GM19438 (cell line): ENCODE measurements around the gene CACNA1B.

Experiments
- ATAC-seq: cut with Tn5 transposase; IDR thresholded peaks from one replicate; pipeline ENCODE4 v1.9.1; 2021; ENCODE audit warnings: low read depth; ENCODE audit not compliant: unreplicated experiment

Gene CACNA1B

DNA sequence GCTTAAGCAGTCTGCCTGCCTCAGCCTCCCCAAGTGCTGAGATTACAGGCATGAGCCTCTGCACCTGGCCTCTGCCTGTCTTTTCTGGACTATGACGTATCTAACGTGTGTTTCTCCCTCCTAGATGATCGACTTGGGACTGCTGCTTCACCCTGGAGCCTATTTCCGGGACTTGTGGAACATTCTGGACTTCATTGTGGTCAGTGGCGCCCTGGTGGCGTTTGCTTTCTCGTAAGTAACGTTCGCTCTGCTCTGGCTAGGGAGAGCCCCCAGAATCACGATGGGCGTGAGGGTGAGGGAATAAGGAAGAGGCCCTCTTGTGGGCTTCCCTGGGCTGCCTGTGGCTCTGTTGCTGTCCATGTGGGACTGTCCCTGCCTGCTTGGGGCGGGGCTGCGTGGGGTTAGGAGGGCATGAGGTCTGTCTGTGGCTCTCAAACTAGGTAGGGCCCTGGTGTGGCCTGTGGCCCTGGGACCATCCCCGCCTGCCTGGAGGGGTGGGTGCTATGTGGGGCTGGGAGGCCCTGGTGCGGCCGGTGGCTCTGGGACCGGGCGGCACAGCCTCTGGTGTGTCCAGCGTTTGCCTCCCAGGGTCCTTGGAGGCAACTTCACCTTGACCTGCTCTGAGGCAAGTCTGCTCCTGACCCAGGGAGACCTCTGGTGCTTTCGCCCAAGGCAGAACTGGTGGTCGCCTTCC lies 171.7 kb downstream of the CACNA1B start:
- no peak for ATAC-seq

DNA sequence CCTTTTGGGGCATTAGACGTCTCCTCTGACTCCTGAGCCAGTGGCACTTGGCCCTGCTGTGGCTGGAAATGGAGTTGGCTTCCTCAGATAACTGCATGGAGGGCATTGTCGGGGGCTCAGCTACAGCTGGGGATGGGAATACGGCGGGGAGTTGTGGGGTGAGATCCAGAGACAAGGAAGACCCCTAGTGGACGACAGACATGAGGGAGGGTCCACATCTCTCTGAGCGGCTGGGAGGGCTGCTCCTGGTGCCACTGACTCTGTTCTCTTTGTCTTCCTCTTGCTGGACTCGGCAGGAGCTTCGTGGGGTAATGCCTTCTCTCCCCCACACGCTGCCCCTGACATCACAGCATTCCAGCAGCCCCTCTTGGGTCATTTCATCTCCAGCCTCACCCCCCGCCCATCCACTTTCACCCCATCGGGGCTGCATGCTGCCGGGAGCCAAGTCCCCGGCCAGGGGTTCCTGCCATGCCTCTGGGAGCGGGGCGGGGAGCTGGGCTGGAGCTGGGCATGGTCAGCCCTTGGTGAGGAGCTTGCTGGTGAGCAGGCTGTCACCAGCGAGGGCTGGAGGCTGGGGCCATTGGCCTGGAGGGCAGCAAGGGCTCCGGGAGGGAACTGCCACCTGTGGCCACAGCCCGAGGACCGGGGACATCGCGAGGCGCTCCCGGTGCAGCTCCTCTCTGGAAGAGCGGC lies 172.3 kb downstream of the CACNA1B start:
- ATAC-seq, result no peak

DNA sequence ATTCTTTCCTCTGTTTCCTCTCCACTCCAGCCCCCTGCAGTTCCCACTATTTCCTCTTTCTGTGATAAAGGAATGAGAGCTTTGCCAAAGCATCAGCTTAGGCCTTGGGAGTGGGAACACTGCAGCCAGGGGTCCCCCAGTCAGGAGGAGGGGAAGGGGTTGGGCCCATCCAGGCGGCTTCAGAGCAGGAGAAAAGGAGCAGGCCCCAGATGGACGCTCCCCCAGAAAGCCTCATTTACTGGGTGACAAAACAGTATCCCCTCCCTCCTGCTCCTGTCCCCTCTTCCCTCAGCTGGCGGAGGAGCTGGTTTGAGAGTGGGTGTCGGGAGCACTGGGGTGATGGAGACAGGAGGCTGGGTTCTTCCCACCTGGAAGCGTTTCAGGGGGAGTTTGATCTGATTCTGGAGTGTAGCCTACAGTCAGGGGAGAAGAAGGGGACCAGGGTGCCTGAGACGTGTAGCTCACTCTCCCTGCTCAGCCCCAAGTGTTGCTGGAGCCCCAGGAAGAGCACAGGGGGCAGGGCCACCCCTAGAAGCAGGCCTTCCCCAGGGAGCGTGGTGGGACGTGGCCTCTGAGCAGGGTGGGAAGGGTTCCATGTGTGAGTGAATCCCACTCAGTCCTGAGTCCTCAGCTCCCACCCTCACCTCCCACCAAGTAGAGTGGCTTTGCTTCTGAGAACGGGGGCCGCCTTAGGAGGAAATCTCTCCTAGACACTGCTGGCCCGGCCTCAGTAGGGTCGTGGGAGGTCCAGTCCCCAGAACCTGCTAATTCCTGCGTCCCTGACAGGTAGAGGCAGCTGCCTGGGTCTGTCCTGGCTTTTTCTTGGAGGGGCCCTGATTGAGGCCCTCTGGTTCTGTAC lies 173.1 kb downstream of the CACNA1B start:
- ATAC-seq, result no peak

DNA sequence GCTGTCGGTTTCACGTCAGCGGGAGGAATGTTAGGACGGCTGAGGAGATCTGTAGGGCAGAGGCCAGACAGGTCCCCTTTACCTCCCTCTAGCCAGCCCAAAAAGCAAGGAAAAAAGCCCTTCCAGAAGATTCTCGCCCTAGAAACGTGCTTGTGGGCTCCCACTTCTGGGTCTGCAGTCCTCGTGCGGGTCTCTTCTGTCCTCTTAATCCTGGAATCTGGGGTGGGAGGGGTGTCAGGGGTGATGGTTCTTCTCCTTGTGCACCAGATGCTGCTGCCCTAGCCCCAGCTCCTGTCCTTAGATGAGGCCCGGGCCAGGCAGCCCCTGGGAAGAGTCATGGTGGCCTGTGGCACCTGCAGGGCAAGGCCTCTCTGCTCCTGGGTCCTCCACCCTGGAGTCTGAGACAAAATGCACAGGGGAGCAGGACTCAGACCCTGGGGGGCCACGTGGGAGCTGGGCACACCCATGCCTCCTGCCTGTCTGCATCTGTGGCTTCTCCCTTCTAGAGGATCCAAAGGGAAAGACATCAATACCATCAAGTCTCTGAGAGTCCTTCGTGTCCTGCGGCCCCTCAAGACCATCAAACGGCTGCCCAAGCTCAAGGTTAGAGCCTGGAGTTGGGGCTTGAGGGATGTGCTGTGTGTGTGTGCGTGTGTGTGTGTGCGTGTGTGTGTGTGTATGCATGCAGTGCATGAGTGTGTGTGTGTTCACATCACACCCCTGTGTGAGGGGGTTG lies 174.2 kb downstream of the CACNA1B start:
- ATAC-seq, result no peak

DNA sequence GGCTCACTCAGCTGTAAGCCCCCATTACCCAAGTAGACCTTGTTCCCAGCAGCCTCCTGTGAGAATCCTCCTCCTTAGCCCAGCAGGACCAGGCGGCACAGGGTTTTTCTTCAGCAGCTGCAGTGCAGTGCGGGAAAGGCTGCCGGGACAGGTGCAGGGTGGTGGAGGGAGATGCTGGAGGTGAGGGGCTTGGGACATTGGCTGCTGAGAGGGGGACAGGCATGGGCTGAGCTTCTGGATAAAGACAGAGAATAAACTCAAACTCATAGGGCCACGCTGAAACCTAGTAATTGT lies 174.7 kb downstream of the CACNA1B start:
- ATAC-seq, result no peak

DNA sequence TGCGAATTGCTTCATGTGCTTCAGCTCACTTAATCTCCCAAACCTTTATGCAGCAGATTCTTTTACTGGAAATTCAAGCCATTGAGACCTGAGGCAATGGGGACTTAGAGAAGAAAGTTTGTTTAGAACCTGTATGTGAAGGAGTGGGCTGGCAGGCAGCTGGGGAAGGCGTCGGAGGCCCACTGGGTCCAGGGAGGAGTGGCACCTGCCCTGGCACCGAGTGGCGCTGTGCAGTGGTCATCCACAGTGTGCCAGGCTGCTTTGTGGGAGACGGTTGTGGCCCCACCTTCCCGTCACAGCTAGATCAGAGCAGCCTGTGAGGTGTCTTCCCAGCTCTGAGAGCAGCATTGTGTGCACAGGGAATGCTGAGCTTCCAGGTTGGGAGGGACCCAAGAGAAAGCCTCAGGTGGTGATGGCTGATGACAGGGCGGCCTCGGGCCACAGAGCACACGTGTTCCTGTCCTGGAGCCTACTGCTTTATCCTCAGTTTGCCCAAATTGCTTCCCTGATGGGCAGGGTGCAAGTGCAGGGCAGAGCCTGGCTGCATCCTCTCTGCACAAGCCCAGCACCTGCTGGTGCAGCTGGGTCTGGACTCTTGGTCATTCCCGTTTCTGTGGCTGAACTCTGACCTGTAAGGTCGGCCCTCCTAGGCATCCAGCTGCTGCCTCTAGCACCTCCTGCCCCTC lies 175.2 kb downstream of the CACNA1B start:
- no peak for ATAC-seq

DNA sequence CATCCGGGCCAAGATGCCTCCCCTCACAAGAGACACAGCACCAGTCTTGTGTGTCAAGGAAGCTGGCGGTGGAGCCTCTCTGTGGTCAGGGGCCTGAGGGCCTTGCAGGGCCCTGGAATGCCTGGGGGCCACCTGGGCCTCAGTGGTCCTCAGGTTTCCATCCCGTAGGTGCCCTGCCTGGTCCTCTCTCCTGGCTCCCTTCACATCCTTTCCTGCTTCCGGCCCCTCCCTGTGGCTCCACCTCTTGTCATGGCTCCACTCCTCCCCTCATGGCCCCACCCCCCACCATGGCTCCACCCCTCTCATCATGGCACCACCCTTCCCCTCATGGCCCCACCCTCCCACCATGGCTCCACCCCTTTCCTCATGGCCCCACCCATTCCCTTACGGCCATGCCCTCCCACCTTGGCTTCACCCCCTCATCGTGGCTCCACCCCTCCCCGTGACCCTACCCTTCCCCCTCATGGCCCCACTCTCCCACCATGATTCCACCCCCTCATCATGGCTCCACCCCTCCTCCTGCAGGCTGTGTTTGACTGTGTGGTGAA lies 175.8 kb downstream of the CACNA1B start:
- no peak for ATAC-seq

DNA sequence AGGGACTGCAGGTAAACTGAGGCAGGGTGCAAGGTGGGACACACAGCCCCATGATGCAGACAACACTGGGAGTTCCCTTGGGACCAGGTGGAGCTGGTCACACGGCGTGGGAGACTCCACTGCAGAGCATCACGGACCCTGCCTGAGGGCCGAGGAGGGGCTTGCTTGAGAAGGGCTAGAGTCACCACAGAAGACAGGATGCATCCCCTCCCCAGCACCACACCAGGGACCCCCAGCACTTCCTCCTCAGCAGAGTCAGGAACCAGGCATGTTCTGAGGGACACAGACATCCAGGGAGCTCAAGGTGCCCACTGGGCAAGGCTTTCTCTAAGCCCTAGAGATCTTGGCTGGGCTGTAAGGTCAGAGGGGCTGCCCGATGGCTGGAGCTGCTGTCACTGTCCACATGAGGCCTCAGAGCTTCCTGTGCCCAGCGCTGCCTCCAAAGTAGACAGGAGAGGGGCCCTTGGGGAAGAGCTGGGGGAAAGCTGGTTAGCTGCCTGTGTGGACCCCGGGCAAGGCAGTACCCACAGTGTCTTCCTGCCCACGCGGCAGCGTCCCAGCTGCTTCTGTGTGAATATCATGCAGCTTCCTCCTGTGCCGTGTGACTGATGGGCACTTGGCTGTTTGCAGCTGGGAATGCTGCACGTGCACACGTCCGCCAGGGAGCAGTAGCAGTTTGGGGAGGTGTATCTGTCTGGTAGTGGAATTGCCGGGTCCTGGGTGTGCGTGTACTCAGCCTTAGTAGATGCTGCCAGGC lies 176.6 kb downstream of the CACNA1B start:
- ATAC-seq, result no peak

DNA sequence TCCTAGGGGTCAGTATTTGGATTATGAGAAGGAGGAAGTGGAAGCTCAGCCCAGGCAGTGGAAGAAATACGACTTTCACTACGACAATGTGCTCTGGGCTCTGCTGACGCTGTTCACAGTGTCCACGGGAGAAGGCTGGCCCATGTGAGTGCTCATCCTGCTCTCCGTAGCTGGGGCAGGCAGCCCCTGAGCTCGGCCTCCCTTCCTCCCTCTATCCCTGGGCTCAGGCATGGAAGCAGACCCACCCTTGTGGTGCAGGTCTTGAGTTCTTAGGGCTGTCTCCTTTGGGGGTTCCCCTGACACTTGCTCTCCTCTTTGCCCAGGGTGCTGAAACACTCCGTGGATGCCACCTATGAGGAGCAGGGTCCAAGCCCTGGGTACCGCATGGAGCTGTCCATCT lies 180.1 kb downstream of the CACNA1B start:
- ATAC-seq, result no peak

DNA sequence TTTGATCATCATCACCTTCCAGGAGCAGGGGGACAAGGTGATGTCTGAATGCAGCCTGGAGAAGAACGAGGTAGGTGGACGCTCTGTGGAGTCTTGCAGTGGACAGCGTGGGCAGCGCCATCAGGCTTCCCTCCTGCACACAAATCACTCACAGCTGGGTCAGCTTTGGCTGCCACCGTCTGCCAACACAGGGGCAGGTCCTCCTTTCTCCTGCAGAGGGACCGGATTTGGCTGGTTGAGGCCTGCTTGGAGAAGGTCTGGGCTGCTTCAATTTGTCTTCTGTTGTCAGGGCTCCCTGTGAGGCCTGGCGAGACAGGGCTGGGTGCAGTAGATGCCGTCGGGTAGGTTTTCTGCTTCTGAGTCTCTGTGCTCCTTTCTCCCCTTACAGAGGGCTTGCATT lies 180.6 kb downstream of the CACNA1B start:
- ATAC-seq, result no peak

DNA sequence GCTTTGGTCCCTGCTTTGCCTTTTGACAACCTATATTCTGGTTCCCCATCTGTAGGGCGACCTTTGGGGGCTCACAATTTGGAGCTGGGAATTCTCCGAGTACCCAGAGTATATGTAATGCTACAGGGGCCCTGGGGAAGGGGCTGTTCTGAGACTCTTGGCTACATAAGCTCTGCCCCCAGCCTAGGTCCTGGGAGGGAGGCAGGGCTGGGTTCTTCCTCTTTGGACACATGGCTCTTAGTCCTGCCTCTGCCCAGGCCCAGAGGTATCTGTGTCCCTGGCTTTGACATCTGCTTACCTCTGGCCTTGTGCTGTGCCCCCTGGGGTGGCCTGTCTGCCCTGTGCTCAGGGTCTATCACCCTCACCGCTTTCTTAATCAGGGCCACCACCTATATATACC lies 181.6 kb downstream of the CACNA1B start:
- no peak for ATAC-seq

DNA sequence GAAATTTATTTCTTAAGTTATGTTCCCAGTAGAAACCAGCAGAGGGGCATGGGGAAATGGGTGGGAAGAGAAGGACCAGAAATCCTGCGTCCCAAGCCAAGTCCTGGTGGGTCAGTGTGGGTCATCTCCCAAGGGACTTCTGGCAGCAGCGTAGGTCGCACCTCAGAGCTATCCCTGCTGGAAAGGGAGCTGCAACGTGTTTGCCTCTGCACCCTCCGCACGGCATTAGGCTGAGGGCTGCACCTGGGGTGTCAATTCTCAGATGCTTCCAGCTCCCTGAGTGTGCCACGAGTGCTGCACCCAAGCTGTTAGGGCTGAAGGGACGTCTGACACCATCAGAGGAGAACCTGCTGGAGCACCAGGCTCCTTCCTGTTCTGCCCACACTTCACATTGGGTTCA lies 182.8 kb downstream of the CACNA1B start:
- ATAC-seq, result no peak

DNA sequence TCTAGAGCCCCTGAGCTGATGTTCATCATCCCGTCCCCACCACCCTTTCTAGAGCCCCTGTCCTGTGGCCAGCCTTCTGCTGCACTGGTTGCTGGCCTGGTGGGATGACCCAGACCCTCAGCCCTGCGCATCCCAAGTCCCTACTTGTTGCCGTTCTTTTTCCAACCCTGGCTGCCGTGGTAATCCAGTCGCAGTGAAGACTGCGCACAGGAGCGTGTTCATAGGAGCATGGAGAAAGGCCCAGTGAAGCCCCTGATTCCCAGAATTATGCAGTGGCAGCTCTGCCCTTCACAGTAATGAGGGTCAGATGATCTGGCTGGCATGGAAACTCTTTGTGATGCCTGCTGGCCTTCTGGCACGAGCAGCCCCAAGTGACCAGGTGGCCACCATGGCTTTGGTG lies 183.3 kb downstream of the CACNA1B start:
- no peak for ATAC-seq

DNA sequence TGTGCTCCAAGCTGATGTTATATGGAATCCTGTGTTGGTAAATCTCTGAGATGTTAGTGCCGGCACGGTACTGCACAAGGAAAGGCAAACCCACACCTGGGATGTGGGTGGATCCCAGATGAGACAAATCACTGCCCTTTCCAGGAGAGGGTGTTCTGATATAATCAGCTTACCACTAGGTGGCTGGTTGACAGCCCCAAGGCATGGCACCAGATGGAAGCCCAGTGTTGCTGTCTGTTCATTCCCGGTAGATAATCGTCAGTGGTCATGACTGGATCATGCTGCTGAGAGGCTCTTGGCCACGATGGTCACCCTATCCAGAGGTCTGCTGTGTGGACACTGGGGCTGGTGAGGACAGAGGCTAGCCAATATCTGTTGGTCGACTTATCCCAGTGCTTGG lies 184.0 kb downstream of the CACNA1B start:
- ATAC-seq, result no peak

DNA sequence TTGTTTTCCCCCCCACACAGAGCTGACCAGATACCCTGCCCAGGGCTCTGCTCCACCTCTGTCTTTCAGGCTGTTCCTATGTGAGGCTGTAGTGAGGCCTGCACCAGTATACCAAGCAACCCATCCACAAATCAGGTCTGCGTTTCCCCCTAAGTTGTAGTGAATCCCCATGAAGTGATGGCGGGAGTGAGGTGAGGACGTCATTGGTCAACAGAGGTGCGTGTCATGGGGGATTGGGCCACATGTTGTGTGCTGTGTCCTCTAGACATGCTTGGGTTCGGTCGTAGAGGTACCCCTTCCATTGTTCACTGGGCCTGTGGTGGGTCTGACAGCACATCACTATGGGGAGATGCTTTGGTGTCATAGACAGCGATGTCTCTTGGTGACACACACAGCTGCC lies 184.6 kb downstream of the CACNA1B start:
- no peak for ATAC-seq

DNA sequence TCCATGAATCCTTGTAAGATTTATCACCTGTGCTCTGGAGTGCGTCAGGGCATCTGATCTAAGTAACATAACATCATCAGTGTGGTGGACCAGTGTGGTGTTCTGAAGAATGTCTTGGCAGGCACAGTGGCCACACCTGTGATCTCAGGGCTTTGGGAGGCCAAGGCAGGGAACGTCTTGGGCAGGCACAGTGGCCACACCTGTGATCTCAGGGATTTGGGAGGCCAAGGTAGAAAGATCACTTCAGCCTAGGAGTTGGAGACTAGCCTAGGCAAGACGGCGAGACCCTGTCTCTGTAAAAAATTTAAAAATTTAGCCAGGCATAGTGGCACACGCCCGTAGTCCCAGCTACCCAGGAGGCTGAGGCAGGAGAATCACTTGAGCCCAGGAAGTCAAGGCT lies 185.5 kb downstream of the CACNA1B start:
- no peak for ATAC-seq

DNA sequence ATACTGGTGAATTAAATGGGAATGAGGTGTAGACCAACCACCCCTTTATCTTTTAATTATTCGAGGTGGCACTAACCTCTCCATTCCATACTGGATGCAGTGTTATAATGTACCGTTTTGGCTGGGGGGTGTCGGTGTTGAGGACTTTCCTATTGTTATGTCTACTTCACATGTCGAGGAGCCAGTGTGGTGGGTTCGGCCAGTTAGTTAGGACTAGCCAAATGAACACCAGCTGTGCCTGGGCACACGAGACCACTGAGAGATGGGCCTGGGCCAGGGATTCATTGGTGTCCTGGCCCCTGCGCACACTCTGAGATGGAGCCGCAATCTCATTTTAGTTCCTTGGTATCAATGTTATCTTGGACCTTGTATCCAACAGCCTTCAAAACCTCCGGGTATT lies 186.2 kb downstream of the CACNA1B start:
- ATAC-seq, result no peak

DNA sequence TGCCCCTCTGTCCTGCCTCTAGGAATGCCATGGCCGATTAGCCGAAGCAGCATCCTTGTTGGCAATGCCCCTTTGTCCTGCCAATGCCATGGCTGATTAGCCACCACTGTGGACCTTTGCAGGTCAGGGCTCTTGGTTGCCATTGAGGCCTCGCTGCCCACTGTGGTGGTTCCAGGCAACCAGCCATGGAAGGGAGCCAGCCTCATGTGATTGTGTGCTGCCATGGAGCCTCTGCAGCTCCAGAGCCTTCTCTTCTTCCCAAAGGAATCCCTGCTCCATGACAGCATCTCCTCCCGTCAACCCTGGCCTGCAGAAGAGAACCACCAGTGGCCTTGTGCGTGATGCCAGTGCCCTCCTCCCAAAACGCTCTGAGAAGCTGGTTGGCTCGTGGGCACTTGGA lies 187.0 kb downstream of the CACNA1B start:
- ATAC-seq, result no peak

DNA sequence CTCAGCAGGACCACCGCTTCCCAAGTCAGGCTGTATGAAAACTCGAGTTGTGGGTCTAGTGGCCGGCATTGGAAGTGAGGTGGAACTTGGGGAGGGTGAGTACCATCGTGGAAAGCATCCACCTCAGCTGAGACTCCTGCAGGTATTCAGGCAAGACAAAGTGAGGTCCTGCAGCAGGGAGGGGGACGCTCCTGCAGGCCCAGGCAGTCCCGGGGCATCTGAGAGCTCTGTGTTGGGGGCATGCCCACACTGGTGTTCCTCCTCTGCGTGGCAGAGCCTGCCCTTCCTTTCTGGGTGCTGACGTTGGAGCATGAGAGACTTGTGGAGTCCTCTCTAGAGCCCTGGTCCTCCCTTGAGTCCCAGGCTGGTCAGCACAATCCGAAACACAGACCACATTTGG lies 187.7 kb downstream of the CACNA1B start:
- ATAC-seq, result no peak

DNA sequence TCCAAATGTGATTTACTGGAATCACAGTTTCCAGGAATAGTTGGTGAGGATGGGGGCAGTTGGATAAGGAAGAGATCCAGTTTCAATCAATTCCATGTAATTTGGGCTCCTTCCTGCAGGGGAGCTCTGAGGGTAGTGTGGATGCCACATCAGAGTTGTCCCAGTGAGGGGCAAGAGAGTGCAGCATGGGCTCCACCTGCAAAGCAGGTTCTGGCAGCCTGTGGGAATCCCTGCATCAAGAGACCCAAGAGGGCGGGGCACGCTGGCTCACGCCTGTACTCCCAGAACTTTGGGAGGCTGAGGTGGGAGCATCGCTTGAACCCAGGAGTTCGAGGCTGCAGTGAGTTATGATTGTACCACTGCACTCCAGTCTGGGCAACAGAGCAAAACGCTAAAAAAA lies 188.5 kb downstream of the CACNA1B start:
- ATAC-seq, result no peak
